Activated CD4-positive, alpha-beta memory T cell treated with anti-CD3 and anti-CD28 coated beads for 36 hours (primary cell): Measurements from ENCODE around the gene ZNF436. TPM values are rescaled to one million over a fixed set of nuclear protein-coding genes. Genes with fewer than 3 reads are reported as not detected.
A peak's percentile ranks its signal among the peaks of the same experiment; 100 is the strongest.

ENCODE experiments used
- CTCF ChIA-PET: fragments of 350-600 bp; sonication (Branson Sonifier 250); formaldehyde crosslinking; loops from one replicate; lab custom pipeline; 2021; ENCODE audit warnings: antibody characterized with exemption, inconsistent platforms; lab: Charles Lee
- POLR2A ChIA-PET: fragments of 350-600 bp; sonication (Branson Sonifier 250); formaldehyde crosslinking; loops from one replicate; lab custom pipeline; 2021; ENCODE audit warnings: antibody characterized with exemption; lab: Charles Lee
- DNase-seq: peaks from one replicate; pipeline ENCODE4 v3.0.0-alpha.2; 2020
- H3K27ac Mint-ChIP-seq: one replicate; pipeline ENCODE4 v1.8.0; 2021; ENCODE audit warnings: mixed read lengths
- H3K27me3 Mint-ChIP-seq: one replicate; pipeline ENCODE4 v1.8.0; 2021; ENCODE audit warnings: mixed read lengths
- H3K36me3 Mint-ChIP-seq: one replicate; pipeline ENCODE4 v1.8.0; 2021; ENCODE audit warnings: mixed read lengths
- H3K4me1 Mint-ChIP-seq: one replicate; pipeline ENCODE4 v1.8.0; 2021; ENCODE audit warnings: low read depth, mixed read lengths
- H3K4me3 Mint-ChIP-seq: one replicate; pipeline ENCODE4 v1.8.0; 2021; ENCODE audit warnings: mild to moderate bottlenecking, mixed read lengths
- H3K9me3 Mint-ChIP-seq: one replicate; pipeline ENCODE4 v1.8.0; 2021; ENCODE audit warnings: mixed read lengths
- intact Hi-C: fragments of 100-400 bp; cut with micrococcal nuclease; formaldehyde crosslinking; loops from one replicate; pipeline ENCODE4 v1.15.1; 2023
- total RNA-seq, 2 experiments: library from RNA; stranded (reverse); gene quantifications; one replicate each; pipeline ENCODE4 v1.2.3, GENCODE V29; 2021

ZNF436 gene
- total RNA-seq, 2 experiments from 2014 or later = 4.6 to 4.8 TPM

GRCh38 chr1:23357138-23357908 is 12.3 kb downstream of the ZNF436 start:
- Mint-ChIP-seq H3K36me3 (peaks cover 37% of the 10 kb centered on the region), H3K4me3 (no peak overlapping the region), H3K4me1 (peaks cover 4% of the 10 kb centered on the region), H3K27ac (no peak overlapping the region), H3K9me3 (peaks cover 36% of the 10 kb centered on the region), H3K27me3 (no peaks in the 10 kb centered on the region)
- DNase-seq = no peak
- intact Hi-C loops = no loop called here
- CTCF ChIA-PET = no interaction called here
- POLR2A ChIA-PET = interaction anchor here (1.4 to 1.6 kb wide), 2 partner anchors 11 to 13 kb away, joined by 4 to 5 read pairs; partner anchors contain the start of gene HNRNPR

- no peak for DNase-seq
- peaks cover 30% of the 10 kb centered on the region for H3K36me3 Mint-ChIP-seq
- no peak overlapping the region for H3K27ac Mint-ChIP-seq
- intact Hi-C loops = no loop called here
- ChIA-PET POLR2A (interaction anchor here (1.6 kb wide), 1 partner anchor 12 kb away, joined by 4 read pairs; no protein-coding TSS in a partner anchor), CTCF (no interaction called here)
- no peaks in the 10 kb centered on the region for H3K27me3 Mint-ChIP-seq
- H3K4me1 Mint-ChIP-seq = peaks cover 4% of the 10 kb centered on the region
- H3K4me3 Mint-ChIP-seq = no peak overlapping the region
- H3K9me3 Mint-ChIP-seq = peaks cover 29% of the 10 kb centered on the region
Observed at GRCh38 chr1:23356471-23357137, 13.0 kb downstream of the ZNF436 start.

DNA sequence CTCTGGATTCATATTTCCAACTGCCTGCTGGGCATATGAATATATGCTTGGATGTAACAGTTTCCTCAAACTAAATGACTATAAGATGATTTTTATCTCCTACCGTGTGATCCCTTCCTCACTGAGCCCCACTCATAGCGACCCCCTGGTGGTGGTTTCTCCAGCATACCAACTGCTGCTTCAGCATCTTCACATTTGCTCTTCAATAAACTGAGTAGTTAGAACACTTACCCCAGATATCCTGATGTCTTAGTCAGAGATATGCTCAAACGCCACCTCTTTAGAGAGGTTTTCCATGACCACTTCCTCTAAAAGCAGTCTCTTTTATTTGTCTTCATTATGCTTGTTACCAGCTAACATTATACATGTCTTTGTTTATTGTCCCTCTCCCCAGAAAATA is 15.4 kb downstream of the ZNF436 start:
- H3K4me1 Mint-ChIP-seq = peaks cover 4% of the 10 kb centered on the region
- POLR2A ChIA-PET = no interaction called here
- DNase-seq = peak; percentile 22
- peaks cover 6% of the 10 kb centered on the region for H3K9me3 Mint-ChIP-seq
- CTCF ChIA-PET = no interaction called here
- intact Hi-C loops = no loop called here
- H3K36me3 Mint-ChIP-seq = peaks cover 7% of the 10 kb centered on the region
- H3K27me3 Mint-ChIP-seq = no peaks in the 10 kb centered on the region
- H3K27ac Mint-ChIP-seq = no peak overlapping the region
- H3K4me3 Mint-ChIP-seq = no peak overlapping the region

- CTCF ChIA-PET = no interaction called here
- POLR2A ChIA-PET = no interaction called here
- no peaks in the 10 kb centered on the region for H3K9me3 Mint-ChIP-seq
Observed at GRCh38 chr1:23352096-23352695, 17.4 kb downstream of the ZNF436 start.

GRCh38 chr1:23345920-23346319 is 23.7 kb downstream of the ZNF436 start:
- Mint-ChIP-seq H3K36me3 (peaks cover 20% of the 10 kb centered on the region), H3K9me3 (no peaks in the 10 kb centered on the region), H3K4me1 (peaks cover 25% of the 10 kb centered on the region), H3K27ac (no peak overlapping the region), H3K4me3 (no peak overlapping the region), H3K27me3 (no peaks in the 10 kb centered on the region)
- no peak for DNase-seq
- intact Hi-C loops = loop anchor here (2.0 to 10.0 kb wide), 2 partner anchors 185 to 279 kb away; partner anchors contain the start of gene E2F2
- ChIA-PET POLR2A (interaction anchor here (0.6 to 3.0 kb wide), 2 partner anchors 22 to 177 kb away, joined by 7 to 65 read pairs; partner anchors contain the start of gene ZNF436), CTCF (interaction anchor here (2.5 kb wide), 1 partner anchor 21 kb away, joined by 20 read pairs; no protein-coding TSS in a partner anchor)

More at GRCh38 chr1:23352096-23352695, 17.4 kb downstream of the ZNF436 start:
- no peak for DNase-seq
- H3K36me3 Mint-ChIP-seq = peaks cover 1% of the 10 kb centered on the region
- no peak overlapping the region for H3K4me3 Mint-ChIP-seq
- H3K4me1 Mint-ChIP-seq = peaks cover 4% of the 10 kb centered on the region
- no peak overlapping the region for H3K27ac Mint-ChIP-seq
- no peaks in the 10 kb centered on the region for H3K27me3 Mint-ChIP-seq
- intact Hi-C loops = no loop called here

DNA sequence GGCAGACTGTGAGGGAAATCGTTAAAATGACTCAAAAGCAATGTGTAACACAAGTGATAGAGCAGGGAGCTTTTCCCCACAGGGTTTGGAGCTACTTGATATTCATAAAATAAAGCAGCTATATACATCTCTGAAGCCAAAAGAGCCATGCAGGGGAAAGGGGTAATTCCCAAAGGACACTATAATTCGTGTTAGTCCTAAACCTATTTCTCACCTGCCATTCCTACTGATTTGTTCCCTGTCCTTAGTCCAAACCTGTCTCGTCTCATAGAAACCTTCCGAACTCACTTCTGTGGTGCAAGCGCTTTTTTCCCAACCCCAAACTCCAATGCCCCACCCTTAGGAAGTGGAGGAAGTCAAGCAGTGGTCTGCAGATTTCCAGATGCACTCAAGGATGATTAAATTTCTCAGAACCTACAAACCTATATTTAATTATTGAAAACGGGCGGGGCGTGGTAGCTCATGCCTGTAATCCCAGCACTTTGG is 24.6 kb downstream of the ZNF436 start:
- Mint-ChIP-seq H3K36me3 (peaks cover 28% of the 10 kb centered on the region), H3K27ac (peak overlapping the region; percentile 96), H3K9me3 (no peaks in the 10 kb centered on the region), H3K4me3 (peak overlapping the region; percentile 91), H3K27me3 (no peaks in the 10 kb centered on the region), H3K4me1 (peaks cover 34% of the 10 kb centered on the region)
- POLR2A ChIA-PET = interaction anchor here (0.5 to 3.0 kb wide), 5 partner anchors 17 to 347 kb away, joined by 4 to 65 read pairs (median 4); partner anchors contain the start of genes KDM1A, RPL11 and ZNF436
- DNase-seq = no peak
- intact Hi-C loops = loop anchor here (1.0 to 10.0 kb wide), 4 partner anchors 23 to 280 kb away; partner anchors contain the start of gene E2F2
- CTCF ChIA-PET = interaction anchor here (1.3 to 2.5 kb wide), 4 partner anchors 16 to 152 kb away, joined by 4 to 20 read pairs (median 5); no protein-coding TSS in a partner anchor

DNA sequence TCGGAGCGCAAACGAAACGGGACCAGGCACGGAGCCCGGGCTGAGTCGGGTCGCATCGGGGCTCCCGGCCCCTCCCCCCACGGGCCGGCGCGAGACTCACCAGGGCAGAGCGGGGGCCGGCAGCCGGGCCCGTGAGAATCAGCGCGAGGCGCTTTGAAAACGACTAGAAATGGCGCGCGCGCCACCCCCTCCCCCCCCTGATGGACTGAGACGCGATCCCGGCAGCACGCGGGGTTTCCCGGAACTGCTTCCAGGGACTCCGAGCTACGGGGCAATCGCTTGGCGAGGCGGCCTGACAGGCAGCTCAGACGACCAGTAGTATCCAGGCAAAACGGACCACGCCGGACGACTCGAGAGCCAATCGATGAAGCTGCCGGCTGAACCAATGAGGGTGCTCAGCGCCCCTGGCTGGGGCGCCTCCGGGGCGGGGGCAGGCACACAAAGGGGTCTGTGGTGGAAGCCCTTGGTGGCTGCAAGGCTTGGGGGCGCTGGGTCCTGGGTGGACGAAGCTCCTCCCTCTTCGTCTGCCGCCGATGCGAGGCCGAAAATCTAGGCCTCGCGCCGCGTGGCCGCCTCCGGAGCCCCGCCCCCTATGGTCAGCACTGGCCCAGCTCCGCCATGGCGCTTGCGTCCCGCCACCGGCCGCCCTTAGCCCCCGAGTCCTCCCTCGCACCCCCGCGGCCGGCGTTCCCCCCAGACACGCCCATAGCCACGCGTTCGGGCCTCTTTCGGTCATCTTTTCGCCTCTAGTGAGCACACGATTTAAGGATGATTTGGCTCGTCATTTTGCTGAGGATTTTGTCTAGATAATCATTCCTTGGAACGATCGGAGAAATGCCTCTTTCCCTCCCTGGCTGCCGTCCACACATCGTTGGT is 25.3 kb downstream of the ZNF436 start, which contains the start of gene HNRNPR:
TSS of gene HNRNPR (minus strand) at position 174 of the 876 bp plus-strand sequence. CDS start 3,276 bp downstream, outside the sequence.
- no peaks in the 10 kb centered on the region for H3K27me3 Mint-ChIP-seq
- H3K4me1 Mint-ChIP-seq = peaks cover 41% of the 10 kb centered on the region
- H3K27ac Mint-ChIP-seq = peak within 1 kb of the TSS; percentile 96
- ChIA-PET CTCF (interaction anchor here (0.7 to 2.5 kb wide), 6 partner anchors 17 to 1304 kb away, joined by 3 to 20 read pairs (median 4); partner anchors contain the start of gene RPL11), POLR2A (interaction anchor here (0.5 to 3.0 kb wide), 11 partner anchors 9 to 400 kb away, joined by 3 to 65 read pairs (median 4); partner anchors contain the start of genes KDM1A, LUZP1, RPL11 and ZNF436)
- H3K4me3 Mint-ChIP-seq = peak within 1 kb of the TSS; percentile 91
- H3K36me3 Mint-ChIP-seq = peaks cover 31% of the 10 kb centered on the region
- DNase-seq = peak; percentile 100
- intact Hi-C loops = loop anchor here (1.0 to 10.0 kb wide), 4 partner anchors 24 to 280 kb away; partner anchors contain the start of gene E2F2
- H3K9me3 Mint-ChIP-seq = no peaks in the 10 kb centered on the region

DNA sequence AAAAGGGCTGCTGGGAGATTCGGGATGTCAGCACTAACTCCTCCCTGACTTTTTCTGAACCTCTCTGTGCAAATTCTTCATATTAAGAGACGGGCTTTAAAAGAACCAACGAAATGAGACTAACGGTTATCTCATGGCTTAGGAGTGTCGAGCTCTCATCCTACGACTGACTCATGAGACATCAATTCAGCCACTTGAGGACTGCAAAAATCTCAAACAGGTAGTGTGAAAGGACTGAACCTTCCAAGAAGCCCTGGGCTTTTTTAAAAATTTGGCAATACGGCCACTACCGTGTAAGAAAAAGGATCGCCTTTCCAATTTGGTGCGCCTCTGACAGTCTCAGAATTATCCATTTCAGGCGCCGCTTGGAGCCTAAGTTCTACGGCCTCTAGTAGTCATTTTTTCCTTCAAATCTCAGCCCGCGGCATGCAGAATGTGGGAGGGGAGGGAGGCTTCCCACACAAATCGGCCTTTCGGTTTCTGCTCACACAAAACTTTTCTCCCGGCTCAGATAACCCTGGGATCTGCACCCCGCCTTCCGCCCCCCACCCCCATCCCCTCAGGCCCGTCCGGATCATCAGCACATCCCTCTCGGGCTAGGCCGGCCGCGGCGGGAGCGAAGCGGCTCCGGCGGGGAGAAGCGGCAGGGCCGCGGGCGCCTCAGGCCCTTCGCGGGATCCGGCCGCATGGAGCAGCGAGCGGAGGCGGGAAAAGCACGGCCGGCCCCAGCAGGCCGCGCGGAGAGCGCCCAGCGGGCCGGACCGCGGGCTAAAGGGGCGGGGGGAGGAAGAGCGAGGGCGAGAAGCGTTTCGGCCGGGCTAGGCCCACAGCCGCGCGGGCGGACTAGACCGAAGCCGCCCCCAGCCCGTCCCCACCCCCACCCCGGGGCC is 26.2 kb downstream of the ZNF436 start:
- Mint-ChIP-seq H3K27ac (peak overlapping the region; percentile 94), H3K27me3 (no peaks in the 10 kb centered on the region), H3K9me3 (no peaks in the 10 kb centered on the region), H3K4me1 (peaks cover 49% of the 10 kb centered on the region), H3K4me3 (peak overlapping the region; percentile 76), H3K36me3 (peaks cover 35% of the 10 kb centered on the region)
- peak; percentile 73 for DNase-seq
- intact Hi-C loops = loop anchor here (1.0 to 10.0 kb wide), 5 partner anchors 25 to 281 kb away; partner anchors contain the start of gene E2F2
- ChIA-PET CTCF (interaction anchor here (0.7 to 2.5 kb wide), 4 partner anchors 24 to 352 kb away, joined by 3 to 20 read pairs (median 5); no protein-coding TSS in a partner anchor), POLR2A (interaction anchor here (0.6 to 3.0 kb wide), 7 partner anchors 10 to 349 kb away, joined by 3 to 65 read pairs (median 5); partner anchors contain the start of genes RPL11 and ZNF436)

DNA sequence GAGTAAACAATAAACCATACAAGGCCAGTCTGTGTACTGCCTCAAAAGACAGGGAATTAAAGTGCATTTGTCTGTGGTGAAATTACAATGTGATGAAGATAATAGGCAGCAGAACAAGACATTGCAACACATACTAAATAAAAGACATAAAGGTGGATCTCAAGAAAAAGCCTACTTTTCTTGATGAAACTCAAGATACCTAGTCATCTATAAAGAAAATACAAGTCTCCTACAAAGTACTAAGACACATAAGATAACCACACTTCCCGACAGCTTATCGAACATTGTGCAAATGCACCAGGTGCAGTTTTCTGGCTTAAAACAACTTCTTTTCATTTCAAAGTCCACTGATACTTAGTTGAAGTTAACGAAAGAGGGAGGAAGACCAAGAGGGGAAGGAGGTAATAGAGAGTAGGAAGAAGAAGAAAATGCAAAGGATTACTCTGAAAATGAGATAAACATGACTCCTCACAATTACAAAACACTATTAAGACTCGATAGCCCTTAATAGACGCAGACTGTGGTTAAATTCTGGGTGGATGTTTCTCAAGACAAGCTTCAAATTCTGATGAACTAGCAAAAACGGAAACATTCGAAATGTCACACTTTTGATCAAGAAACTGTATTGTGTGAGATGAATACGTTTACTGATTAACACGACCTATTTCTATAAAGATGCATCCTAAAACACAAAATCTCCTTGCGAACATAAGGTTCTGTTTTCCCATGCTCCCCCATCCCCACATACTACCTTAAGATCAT is 27.5 kb downstream of the ZNF436 start:
- Mint-ChIP-seq H3K4me3 (peak overlapping the region; percentile 76), H3K9me3 (no peaks in the 10 kb centered on the region), H3K27me3 (no peaks in the 10 kb centered on the region), H3K4me1 (peaks cover 59% of the 10 kb centered on the region), H3K27ac (peak overlapping the region; percentile 42), H3K36me3 (peaks cover 45% of the 10 kb centered on the region)
- CTCF ChIA-PET = interaction anchor here (0.7 to 1.1 kb wide), 2 partner anchors 25 to 26 kb away, joined by 3 to 4 read pairs; no protein-coding TSS in a partner anchor
- POLR2A ChIA-PET = interaction anchor here (0.7 kb wide), 1 partner anchor 349 kb away, joined by 3 read pairs; the partner anchor contains the start of gene RPL11
- no peak for DNase-seq
- intact Hi-C loops = loop anchor here (5.0 to 10.0 kb wide), 2 partner anchors 230 to 283 kb away; no protein-coding TSS in a partner anchor
